Nephron (organoid): Measurements from ENCODE around the gene PITPNM2.

ENCODE experiments used
- H3K27ac Mint-ChIP-seq, 3 experiments: 2 replicates each; pipeline ENCODE4 v1.8.0; 2020; ENCODE audit warnings: mixed read lengths in 3 of 3, mild to moderate bottlenecking in 2 of 3, moderate library complexity in 1 of 3
- H3K27me3 Mint-ChIP-seq: 2 replicates; pipeline ENCODE4 v1.8.0; 2021; ENCODE audit warnings: low read depth, mild to moderate bottlenecking, moderate library complexity, mixed read lengths
- H3K36me3 Mint-ChIP-seq: 2 replicates; pipeline ENCODE4 v1.8.0; 2020; ENCODE audit warnings: low read depth, mixed read lengths
- H3K4me1 Mint-ChIP-seq: 2 replicates; pipeline ENCODE4 v1.8.0; 2020; ENCODE audit warnings: mixed read lengths
- H3K4me3 Mint-ChIP-seq, 3 experiments: 2 replicates each; pipeline ENCODE4 v1.8.0; 2020; ENCODE audit warnings: mild to moderate bottlenecking in 3 of 3, mixed read lengths in 3 of 3, moderate library complexity in 2 of 3
- H3K9me3 Mint-ChIP-seq: 2 replicates; pipeline ENCODE4 v1.8.0; 2020; ENCODE audit warnings: mixed read lengths
- CTCF ChIP-seq, 3 experiments: fragments of 200-600 bp; sonication (generic); IDR thresholded peaks; one replicate each; pipeline ENCODE4 v1.5.0; 2021; ENCODE audit warnings: antibody characterized with exemption in 3 of 3; ENCODE audit not compliant: unreplicated experiment in 3 of 3

The PITPNM2 gene

DNA sequence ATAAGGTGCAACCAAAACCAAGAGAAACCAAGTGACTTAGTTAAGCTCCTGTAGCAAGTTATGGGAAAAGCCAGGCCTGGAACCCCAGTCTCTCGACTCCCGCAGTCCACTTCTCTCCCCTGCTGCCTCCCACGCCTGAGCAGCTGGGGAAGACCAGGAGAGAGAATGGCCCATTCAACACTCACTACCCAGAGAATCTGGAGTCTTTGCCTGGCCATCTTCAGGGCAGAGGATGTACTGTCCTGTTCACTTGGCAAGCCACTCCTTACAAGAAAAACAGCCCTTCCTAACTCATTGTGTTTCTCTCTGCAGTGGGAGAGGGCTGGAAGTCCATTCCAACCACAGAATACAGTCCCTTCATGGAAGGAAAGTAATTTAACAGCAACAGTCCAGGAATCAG is 1.8 kb downstream of the PITPNM2 start:
- Mint-ChIP-seq H3K4me1 (peaks cover 14% of the 10 kb centered on the region), H3K27ac (peak overlapping the region; percentile 54 to 65 (median 60)), H3K4me3 (peak overlapping the region; percentile 77 to 85 (median 84)), H3K27me3 (peaks cover 23% of the 10 kb centered on the region), H3K9me3 (no peaks in the 10 kb centered on the region), H3K36me3 (no peaks in the 10 kb centered on the region)
- no peak for TF ChIP-seq CTCF (IDR thresholded peaks at IDR 0.05; ENCODE audit: unreplicated experiment in 3 of 3)

GRCh38 chr12:123148655-123149054 is 2.2 kb downstream of the PITPNM2 start:
- peak overlapping the region; percentile 76 to 85 (median 84) for H3K4me3 Mint-ChIP-seq
- H3K27me3 Mint-ChIP-seq = peaks cover 23% of the 10 kb centered on the region
- H3K9me3 Mint-ChIP-seq = no peaks in the 10 kb centered on the region
- peak overlapping the region in 1 of 3 experiments; percentile 54 for H3K27ac Mint-ChIP-seq
- H3K4me1 Mint-ChIP-seq = peaks cover 14% of the 10 kb centered on the region
- no peak for TF ChIP-seq CTCF (IDR thresholded peaks at IDR 0.05; ENCODE audit: unreplicated experiment in 3 of 3)
- no peaks in the 10 kb centered on the region for H3K36me3 Mint-ChIP-seq

DNA sequence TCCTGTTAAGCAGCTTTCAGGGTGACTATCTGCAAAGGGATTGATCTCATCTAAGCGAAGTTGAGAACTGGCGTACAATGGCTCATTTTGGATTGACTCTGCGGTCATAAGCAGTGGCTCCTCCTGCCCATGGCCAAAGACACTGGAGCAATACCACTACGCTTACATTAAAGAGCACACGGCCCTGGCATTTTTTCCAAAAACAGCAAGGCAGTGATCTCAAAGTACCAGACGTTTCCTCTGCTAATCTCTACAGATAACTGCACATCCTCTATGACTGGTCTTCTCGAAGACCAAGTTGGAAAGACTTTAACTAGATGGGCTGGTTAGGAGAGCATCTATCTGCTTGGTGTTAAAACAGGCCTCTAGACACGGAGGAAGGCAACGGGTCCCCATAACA is 2.7 kb downstream of the PITPNM2 start:
- H3K36me3 Mint-ChIP-seq = no peaks in the 10 kb centered on the region
- no peaks in the 10 kb centered on the region for H3K9me3 Mint-ChIP-seq
- H3K4me3 Mint-ChIP-seq = peak overlapping the region; percentile 76 to 85 (median 84)
- peaks cover 23% of the 10 kb centered on the region for H3K27me3 Mint-ChIP-seq
- TF ChIP-seq CTCF (IDR thresholded peaks at IDR 0.05; ENCODE audit: unreplicated experiment in 3 of 3) = no peak
- H3K4me1 Mint-ChIP-seq = peaks cover 14% of the 10 kb centered on the region
- H3K27ac Mint-ChIP-seq = peak overlapping the region in 1 of 3 experiments; percentile 54

GRCh38 chr12:123145211-123145610 is 5.7 kb downstream of the PITPNM2 start:
- Mint-ChIP-seq H3K4me3 (no peak overlapping the region), H3K27ac (peak overlapping the region in 1 of 3 experiments; percentile 69), H3K9me3 (no peaks in the 10 kb centered on the region), H3K27me3 (peaks cover 24% of the 10 kb centered on the region), H3K36me3 (no peaks in the 10 kb centered on the region), H3K4me1 (peaks cover 36% of the 10 kb centered on the region)
- no peak for TF ChIP-seq CTCF (IDR thresholded peaks at IDR 0.05; ENCODE audit: unreplicated experiment in 3 of 3)

DNA sequence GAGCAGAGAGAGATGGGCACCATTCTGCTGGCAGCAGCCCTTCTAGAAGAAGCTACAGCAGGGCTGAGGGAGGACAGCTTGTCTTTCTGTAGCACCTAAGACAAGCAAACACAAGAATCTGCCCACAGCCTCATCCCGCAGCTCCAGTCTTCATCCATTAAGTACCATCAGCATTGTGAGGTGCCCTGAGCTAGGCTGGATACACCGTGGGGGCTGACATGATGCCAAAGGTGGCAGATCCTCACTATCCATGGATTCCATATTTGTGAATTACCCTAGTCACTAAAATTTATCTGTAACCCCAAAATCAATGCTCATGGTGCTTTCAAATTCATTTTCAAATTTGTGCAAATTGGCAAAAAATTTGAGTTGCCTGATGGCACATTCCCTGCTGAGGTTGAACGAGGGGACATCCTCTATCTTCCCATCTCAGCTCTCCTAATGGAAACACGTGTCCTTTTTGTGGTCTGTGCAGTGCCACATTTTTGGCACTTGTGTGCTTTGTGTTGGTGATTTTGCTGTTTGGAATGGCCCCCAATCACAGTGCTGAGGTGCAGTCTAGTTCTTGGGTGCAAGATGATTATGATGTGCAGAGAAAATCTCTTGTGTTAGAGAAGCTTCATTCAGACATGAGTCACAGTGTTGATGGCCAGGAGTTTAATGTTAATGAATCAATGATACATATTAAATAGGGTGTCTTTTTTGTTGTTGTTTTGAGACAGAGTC is 7.0 kb downstream of the PITPNM2 start:
- H3K4me3 Mint-ChIP-seq = no peak overlapping the region
- H3K36me3 Mint-ChIP-seq = no peaks in the 10 kb centered on the region
- H3K9me3 Mint-ChIP-seq = no peaks in the 10 kb centered on the region
- peaks cover 13% of the 10 kb centered on the region for H3K27me3 Mint-ChIP-seq
- no peak for TF ChIP-seq CTCF (IDR thresholded peaks at IDR 0.05; ENCODE audit: unreplicated experiment in 3 of 3)
- peaks cover 37% of the 10 kb centered on the region for H3K4me1 Mint-ChIP-seq
- H3K27ac Mint-ChIP-seq = peak overlapping the region in 2 of 3 experiments; percentile 7 to 23
